ENCODE measurements around the gene CGREF1. TPM values are rescaled to one million over a fixed set of nuclear protein-coding genes. Genes with fewer than 3 reads are reported as not detected.

Gene CGREF1
- total RNA-seq, 1 experiment from 2014 or later, result 5.0 TPM

DNA sequence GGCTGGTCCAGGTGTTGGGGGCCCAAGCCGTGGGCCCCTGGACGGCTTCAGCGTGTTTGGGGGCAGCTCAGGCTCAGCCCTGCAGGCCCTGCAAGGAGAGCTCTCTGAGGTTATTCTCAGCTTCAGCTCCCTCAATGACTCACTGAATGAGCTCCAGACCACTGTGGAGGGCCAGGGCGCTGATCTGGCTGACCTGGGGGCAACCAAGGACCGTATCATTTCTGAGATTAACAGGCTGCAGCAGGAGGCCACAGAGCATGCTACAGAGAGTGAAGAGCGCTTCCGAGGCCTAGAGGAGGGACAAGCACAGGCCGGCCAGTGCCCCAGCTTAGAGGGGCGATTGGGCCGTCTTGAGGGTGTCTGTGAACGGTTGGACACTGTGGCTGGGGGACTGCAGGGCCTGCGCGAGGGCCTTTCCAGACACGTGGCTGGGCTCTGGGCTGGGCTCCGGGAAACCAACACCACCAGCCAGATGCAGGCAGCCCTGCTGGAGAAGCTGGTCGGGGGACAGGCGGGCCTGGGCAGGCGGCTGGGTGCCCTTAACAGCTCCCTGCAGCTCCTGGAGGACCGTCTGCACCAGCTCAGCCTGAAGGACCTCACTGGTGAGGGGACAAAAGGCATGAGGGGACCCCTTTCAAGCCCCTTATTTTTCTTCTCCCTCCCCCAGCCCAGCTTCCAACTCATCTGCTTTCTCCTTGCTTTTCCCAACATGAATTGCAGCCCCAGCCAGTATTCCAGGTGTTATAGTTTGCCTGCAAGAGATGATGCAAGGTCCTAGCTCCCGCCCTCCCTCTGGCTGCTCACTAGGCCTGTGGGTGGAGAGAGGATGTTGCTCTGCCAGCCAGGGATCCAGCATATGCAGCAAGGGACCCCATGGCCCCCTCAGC lies 35.3 kb downstream of the CGREF1 start:
- no TSS peak for BruUV-seq (replicated peaks)
- Mint-ChIP-seq H3K36me3 (ENCODE audit: insufficient read depth, unreplicated experiment) (peaks cover 6% of the 10 kb centered on the region), H3K4me1 (ENCODE audit: low read depth, unreplicated experiment) (peaks cover 21% of the 10 kb centered on the region), H3K27me3 (ENCODE audit: insufficient read depth, unreplicated experiment) (no peaks in the 10 kb centered on the region), H3K4me3 (ENCODE audit: unreplicated experiment) (no peak overlapping the region), H3K27ac (ENCODE audit: unreplicated experiment) (no peak overlapping the region), H3K9me3 (ENCODE audit: unreplicated experiment) (no peaks in the 10 kb centered on the region)
- no peaks in the 10 kb centered on the region for H3K27me3 ChIP-seq (replicated peaks; ENCODE audit: control insufficient read depth, insufficient read depth, low read length)
- no peaks in the 10 kb centered on the region for H3K9me3 ChIP-seq
- H3K4me3 ChIP-seq (ENCODE audit: low read depth, low read length), result no peak overlapping the region
- no peaks in the 10 kb centered on the region for H3K36me3 ChIP-seq (ENCODE audit: control insufficient read depth, insufficient read depth, low read length)
- TF ChIP-seq, protein P1, sequence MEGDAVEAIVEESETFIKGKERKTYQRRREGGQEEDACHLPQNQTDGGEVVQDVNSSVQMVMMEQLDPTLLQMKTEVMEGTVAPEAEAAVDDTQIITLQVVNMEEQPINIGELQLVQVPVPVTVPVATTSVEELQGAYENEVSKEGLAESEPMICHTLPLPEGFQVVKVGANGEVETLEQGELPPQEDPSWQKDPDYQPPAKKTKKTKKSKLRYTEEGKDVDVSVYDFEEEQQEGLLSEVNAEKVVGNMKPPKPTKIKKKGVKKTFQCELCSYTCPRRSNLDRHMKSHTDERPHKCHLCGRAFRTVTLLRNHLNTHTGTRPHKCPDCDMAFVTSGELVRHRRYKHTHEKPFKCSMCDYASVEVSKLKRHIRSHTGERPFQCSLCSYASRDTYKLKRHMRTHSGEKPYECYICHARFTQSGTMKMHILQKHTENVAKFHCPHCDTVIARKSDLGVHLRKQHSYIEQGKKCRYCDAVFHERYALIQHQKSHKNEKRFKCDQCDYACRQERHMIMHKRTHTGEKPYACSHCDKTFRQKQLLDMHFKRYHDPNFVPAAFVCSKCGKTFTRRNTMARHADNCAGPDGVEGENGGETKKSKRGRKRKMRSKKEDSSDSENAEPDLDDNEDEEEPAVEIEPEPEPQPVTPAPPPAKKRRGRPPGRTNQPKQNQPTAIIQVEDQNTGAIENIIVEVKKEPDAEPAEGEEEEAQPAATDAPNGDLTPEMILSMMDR (IDR thresholded peaks at IDR 0.05; ENCODE audit: insufficient read depth in 1 of 2, low read depth in 1 of 2, low read length in 1 of 2, severe bottlenecking in 1 of 2, unreplicated experiment in 1 of 2), result no peak
- H3K4me1 ChIP-seq, result peaks cover 7% of the 10 kb centered on the region
- no peak for DNase-seq
- ChIA-PET CTCF (interaction anchor here (0.5 to 1.0 kb wide), 3 partner anchors 33 to 242 kb away, joined by 3 to 5 read pairs (median 4); no protein-coding TSS in a partner anchor), POLR2A (interaction anchor here (0.8 kb wide), 1 partner anchor 12 kb away, joined by 3 read pairs; the partner anchor contains the start of gene OST4)
- intact Hi-C loops (cut with micrococcal nuclease; ENCODE audit: unreplicated experiment), result no loop called here

GRCh38 chr2:27082773-27083409 lies 36.0 kb downstream of the CGREF1 start:
- Mint-ChIP-seq H3K27ac (ENCODE audit: unreplicated experiment) (no peak overlapping the region), H3K9me3 (ENCODE audit: unreplicated experiment) (no peaks in the 10 kb centered on the region), H3K4me1 (ENCODE audit: low read depth, unreplicated experiment) (peaks cover 21% of the 10 kb centered on the region), H3K36me3 (ENCODE audit: insufficient read depth, unreplicated experiment) (peaks cover 6% of the 10 kb centered on the region), H3K4me3 (ENCODE audit: unreplicated experiment) (no peak overlapping the region), H3K27me3 (ENCODE audit: insufficient read depth, unreplicated experiment) (peaks cover 2% of the 10 kb centered on the region)
- intact Hi-C loops (cut with micrococcal nuclease; ENCODE audit: unreplicated experiment), result no loop called here
- H3K36me3 ChIP-seq (ENCODE audit: control insufficient read depth, insufficient read depth, low read length), result no peaks in the 10 kb centered on the region
- ChIA-PET POLR2A (no interaction called here), CTCF (interaction anchor here (1.0 to 2.1 kb wide), 3 partner anchors 11 to 33 kb away, joined by 4 to 19 read pairs (median 5); partner anchors contain the start of gene OST4)
- H3K4me3 ChIP-seq (ENCODE audit: low read depth, low read length), result no peak overlapping the region
- H3K9me3 ChIP-seq, result no peaks in the 10 kb centered on the region
- peaks cover 7% of the 10 kb centered on the region for H3K4me1 ChIP-seq
- no peaks in the 10 kb centered on the region for H3K27me3 ChIP-seq (replicated peaks; ENCODE audit: control insufficient read depth, insufficient read depth, low read length)
- TF ChIP-seq, protein P1 (IDR thresholded peaks at IDR 0.05; ENCODE audit: insufficient read depth in 1 of 2, low read depth in 1 of 2, low read length in 1 of 2, severe bottlenecking in 1 of 2, unreplicated experiment in 1 of 2), result no peak
- BruUV-seq (replicated peaks), result no TSS peak
- DNase-seq, result no peak

DNA sequence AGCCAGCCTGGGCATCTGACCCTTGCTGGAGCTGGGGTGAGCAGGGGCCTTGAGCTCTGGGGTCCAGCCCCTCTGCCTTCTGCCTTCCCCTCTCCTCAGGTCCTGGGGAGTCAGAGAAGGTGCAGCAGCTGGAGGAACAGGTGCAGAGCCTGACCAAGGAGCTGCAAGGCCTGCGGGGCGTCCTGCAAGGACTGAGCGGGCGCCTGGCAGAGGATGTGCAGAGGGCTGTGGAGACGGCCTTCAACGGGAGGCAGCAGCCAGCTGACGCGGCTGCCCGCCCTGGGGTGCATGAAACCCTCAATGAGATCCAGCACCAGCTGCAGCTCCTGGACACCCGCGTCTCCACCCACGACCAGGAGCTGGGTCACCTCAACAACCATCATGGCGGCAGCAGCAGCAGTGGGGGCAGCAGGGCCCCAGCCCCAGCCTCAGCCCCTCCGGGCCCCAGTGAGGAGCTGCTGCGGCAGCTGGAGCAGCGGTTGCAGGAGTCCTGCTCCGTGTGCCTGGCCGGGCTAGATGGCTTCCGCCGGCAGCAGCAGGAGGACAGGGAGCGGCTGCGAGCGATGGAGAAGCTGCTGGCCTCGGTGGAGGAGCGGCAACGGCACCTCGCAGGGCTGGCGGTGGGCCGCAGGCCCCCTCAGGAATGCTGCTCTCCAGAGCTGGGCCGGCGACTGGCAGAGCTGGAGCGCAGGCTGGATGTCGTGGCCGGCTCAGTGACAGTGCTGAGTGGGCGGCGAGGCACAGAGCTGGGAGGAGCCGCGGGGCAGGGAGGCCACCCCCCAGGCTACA lies 36.8 kb downstream of the CGREF1 start:
- Mint-ChIP-seq H3K9me3 (ENCODE audit: unreplicated experiment) (no peaks in the 10 kb centered on the region), H3K27ac (ENCODE audit: unreplicated experiment) (no peak overlapping the region), H3K36me3 (ENCODE audit: insufficient read depth, unreplicated experiment) (peaks cover 6% of the 10 kb centered on the region), H3K27me3 (ENCODE audit: insufficient read depth, unreplicated experiment) (peaks cover 6% of the 10 kb centered on the region), H3K4me1 (ENCODE audit: low read depth, unreplicated experiment) (peaks cover 18% of the 10 kb centered on the region), H3K4me3 (ENCODE audit: unreplicated experiment) (no peak overlapping the region)
- Histone ChIP-seq H3K36me3 (ENCODE audit: control insufficient read depth, insufficient read depth, low read length) (no peaks in the 10 kb centered on the region), H3K9me3 (no peaks in the 10 kb centered on the region), H3K27me3 (replicated peaks; ENCODE audit: control insufficient read depth, insufficient read depth, low read length) (no peaks in the 10 kb centered on the region), H3K4me1 (peaks cover 7% of the 10 kb centered on the region), H3K4me3 (ENCODE audit: low read depth, low read length) (no peak overlapping the region)
- TF ChIP-seq, protein P1 (IDR thresholded peaks at IDR 0.05; ENCODE audit: insufficient read depth in 1 of 2, low read depth in 1 of 2, low read length in 1 of 2, severe bottlenecking in 1 of 2, unreplicated experiment in 1 of 2), result no peak
- DNase-seq, result no peak
- POLR2A ChIA-PET, result no interaction called here
- BruUV-seq (replicated peaks), result no TSS peak
- CTCF ChIA-PET, result interaction anchor here (0.9 to 2.1 kb wide), 5 partner anchors 10 to 109 kb away, joined by 3 to 19 read pairs (median 5); partner anchors contain the start of genes OST4 and TMEM214
- intact Hi-C loops (cut with micrococcal nuclease; ENCODE audit: unreplicated experiment), result loop anchor here (1.0 to 2.0 kb wide), 4 partner anchors 11 to 61 kb away; partner anchors contain the start of genes OST4 and TMEM214
